ENCODE results near the gene NSF. TPM values are rescaled to one million over a fixed set of nuclear protein-coding genes. Genes with fewer than 3 reads are reported as not detected.

Gene NSF
- total and polyA plus RNA-seq, 2 donors (not counting 1 experiment from before 2014, with no cell fraction given) = 65.5 to 66.7 TPM

DNA sequence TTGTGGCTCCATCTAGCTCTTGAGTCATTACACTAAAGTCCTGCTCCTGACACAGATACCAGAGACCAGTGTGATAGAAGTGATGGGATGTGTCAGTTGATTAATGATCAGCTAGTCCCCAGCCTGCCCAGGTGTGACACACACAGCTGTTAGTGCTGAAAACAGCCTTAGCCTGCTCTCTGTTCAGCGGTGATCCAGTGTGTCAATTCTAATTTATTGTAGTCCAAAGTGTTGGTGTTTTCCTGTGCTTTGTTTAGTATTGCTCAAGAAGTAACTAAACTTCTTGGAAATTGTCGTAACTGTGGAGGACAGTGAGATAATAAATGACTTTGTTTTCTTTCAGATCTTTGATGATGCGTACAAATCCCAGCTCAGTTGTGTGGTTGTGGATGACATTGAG, 135.7 kb downstream of the NSF start:
- Histone ChIP-seq H3K27me3 (ENCODE audit: control insufficient read depth, insufficient read depth, low read length) (no peaks in the 10 kb centered on the region), H3K36me3 (ENCODE audit: control insufficient read depth, insufficient read depth, low read length) (no peaks in the 10 kb centered on the region), H3K9me3 (ENCODE audit: control insufficient read depth, insufficient read depth, low read depth, low read length) (no peaks in the 10 kb centered on the region), H3K4me1 (ENCODE audit: control insufficient read depth, extremely low read depth, insufficient read depth, low read length) (peaks cover 11% of the 10 kb centered on the region), H3K79me2 (ENCODE audit: control insufficient read depth, insufficient read depth, low read length) (no peaks in the 10 kb centered on the region), H4K20me1 (ENCODE audit: control insufficient read depth, extremely low read depth, insufficient read depth, low read length) (no peaks in the 10 kb centered on the region), H3K27ac (ENCODE audit: insufficient read depth, low read length) (no peak overlapping the region), H3K9ac (ENCODE audit: insufficient read depth, low read length) (no peak overlapping the region), H3K4me3 (replicated peaks in 1 of 4; ENCODE audit: control extremely low read depth in 1 of 4, insufficient read depth in 1 of 4, low read depth in 3 of 4, low read length in 4 of 4) (no peak overlapping the region), H3K4me2 (ENCODE audit: extremely low read depth, insufficient read depth, low read length) (no peak overlapping the region), H2AFZ (ENCODE audit: low read length) (no peak overlapping the region)
- TF ChIP-seq, protein P1, sequence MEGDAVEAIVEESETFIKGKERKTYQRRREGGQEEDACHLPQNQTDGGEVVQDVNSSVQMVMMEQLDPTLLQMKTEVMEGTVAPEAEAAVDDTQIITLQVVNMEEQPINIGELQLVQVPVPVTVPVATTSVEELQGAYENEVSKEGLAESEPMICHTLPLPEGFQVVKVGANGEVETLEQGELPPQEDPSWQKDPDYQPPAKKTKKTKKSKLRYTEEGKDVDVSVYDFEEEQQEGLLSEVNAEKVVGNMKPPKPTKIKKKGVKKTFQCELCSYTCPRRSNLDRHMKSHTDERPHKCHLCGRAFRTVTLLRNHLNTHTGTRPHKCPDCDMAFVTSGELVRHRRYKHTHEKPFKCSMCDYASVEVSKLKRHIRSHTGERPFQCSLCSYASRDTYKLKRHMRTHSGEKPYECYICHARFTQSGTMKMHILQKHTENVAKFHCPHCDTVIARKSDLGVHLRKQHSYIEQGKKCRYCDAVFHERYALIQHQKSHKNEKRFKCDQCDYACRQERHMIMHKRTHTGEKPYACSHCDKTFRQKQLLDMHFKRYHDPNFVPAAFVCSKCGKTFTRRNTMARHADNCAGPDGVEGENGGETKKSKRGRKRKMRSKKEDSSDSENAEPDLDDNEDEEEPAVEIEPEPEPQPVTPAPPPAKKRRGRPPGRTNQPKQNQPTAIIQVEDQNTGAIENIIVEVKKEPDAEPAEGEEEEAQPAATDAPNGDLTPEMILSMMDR (conservative IDR thresholded peaks at IDR 0.05 in 1 of 2, IDR thresholded peaks at IDR 0.05 in 1 of 2; ENCODE audit: low read depth in 1 of 2, low read length in 2 of 2) = no peak
- TF ChIP-seq EZH2 (IDR thresholded peaks at IDR 0.05; ENCODE audit: low read length, missing control alignments) = no peak
- peak; percentile 14 to 63 for DNase-seq (ENCODE audit: low read depth in 2 of 2)

DNA sequence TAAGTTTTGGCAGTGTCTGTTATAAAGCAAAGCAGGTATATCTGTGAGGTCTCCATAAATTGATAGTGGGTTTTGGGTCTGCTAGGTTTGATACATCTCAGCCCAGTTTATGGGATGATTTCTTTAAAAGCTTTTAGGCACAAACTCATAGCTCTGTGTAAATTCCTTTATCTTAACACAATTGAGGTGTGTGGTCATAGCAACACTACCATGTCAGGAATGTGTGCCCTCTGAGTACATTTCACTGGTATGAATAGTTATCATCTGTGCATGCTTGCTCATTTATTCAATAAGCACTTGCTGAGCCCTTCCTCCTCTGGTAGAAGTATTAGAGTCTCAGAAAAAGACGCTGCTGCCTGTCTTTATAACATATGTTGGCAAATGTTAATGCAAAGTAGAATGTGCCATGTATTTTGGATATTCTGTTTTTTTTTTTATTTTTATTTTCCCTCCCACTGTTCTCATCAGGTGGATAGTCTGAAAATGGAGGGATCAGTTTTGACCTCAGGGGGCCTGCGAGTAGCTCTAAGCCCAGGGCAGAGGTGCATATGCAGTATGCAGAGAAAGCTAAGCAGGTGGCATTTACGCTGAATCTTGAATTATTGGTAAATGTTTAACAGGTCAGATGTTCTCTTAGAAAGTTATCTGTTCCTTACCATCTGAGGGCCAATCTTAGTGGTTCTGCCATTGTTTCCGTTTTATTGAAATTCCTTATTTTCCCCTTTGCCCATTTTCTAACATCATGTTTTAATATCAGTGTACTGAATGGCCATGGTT, 137.3 kb downstream of the NSF start:
- Histone ChIP-seq H3K4me3 (replicated peaks in 1 of 4; ENCODE audit: control extremely low read depth in 1 of 4, insufficient read depth in 1 of 4, low read depth in 3 of 4, low read length in 4 of 4) (no peak overlapping the region), H3K4me2 (ENCODE audit: extremely low read depth, insufficient read depth, low read length) (no peak overlapping the region), H3K79me2 (ENCODE audit: control insufficient read depth, insufficient read depth, low read length) (no peaks in the 10 kb centered on the region), H3K27me3 (ENCODE audit: control insufficient read depth, insufficient read depth, low read length) (no peaks in the 10 kb centered on the region), H3K4me1 (ENCODE audit: control insufficient read depth, extremely low read depth, insufficient read depth, low read length) (peaks cover 12% of the 10 kb centered on the region), H3K36me3 (ENCODE audit: control insufficient read depth, insufficient read depth, low read length) (no peaks in the 10 kb centered on the region), H3K27ac (ENCODE audit: insufficient read depth, low read length) (peak overlapping the region; percentile 46), H3K9ac (ENCODE audit: insufficient read depth, low read length) (no peak overlapping the region), H4K20me1 (ENCODE audit: control insufficient read depth, extremely low read depth, insufficient read depth, low read length) (no peaks in the 10 kb centered on the region), H2AFZ (ENCODE audit: low read length) (no peak overlapping the region), H3K9me3 (ENCODE audit: control insufficient read depth, insufficient read depth, low read depth, low read length) (no peaks in the 10 kb centered on the region)
- DNase-seq (ENCODE audit: low read depth in 2 of 2) = peak; percentile 23 to 95
- no peak for TF ChIP-seq EZH2 (IDR thresholded peaks at IDR 0.05; ENCODE audit: low read length, missing control alignments)
- TF ChIP-seq, protein P1 (conservative IDR thresholded peaks at IDR 0.05 in 1 of 2, IDR thresholded peaks at IDR 0.05 in 1 of 2; ENCODE audit: low read depth in 1 of 2, low read length in 2 of 2) = no peak

DNA sequence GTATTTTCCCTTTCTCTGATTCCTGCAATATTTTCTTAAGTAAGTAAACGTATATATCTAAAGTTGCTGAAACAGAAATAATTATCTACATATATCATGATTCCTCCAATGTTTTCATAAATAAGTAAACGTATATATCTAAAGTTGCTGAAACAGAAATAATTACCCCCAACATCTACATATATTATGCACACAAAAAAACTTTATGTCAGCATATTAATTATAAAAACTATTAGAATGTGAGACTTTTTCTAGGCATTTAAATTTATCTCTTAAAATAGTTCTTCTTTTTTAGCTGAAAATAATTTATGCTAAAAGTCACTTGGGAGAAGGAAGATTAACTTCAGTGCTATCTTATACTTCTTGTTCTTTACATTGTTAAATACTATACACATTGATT, 139.6 kb downstream of the NSF start:
- TF ChIP-seq, protein P1 (conservative IDR thresholded peaks at IDR 0.05 in 1 of 2, IDR thresholded peaks at IDR 0.05 in 1 of 2; ENCODE audit: low read depth in 1 of 2, low read length in 2 of 2) = no peak
- TF ChIP-seq EZH2 (IDR thresholded peaks at IDR 0.05; ENCODE audit: low read length, missing control alignments) = no peak
- Histone ChIP-seq H4K20me1 (ENCODE audit: control insufficient read depth, extremely low read depth, insufficient read depth, low read length) (no peaks in the 10 kb centered on the region), H3K27ac (ENCODE audit: insufficient read depth, low read length) (no peak overlapping the region), H3K36me3 (ENCODE audit: control insufficient read depth, insufficient read depth, low read length) (no peaks in the 10 kb centered on the region), H3K79me2 (ENCODE audit: control insufficient read depth, insufficient read depth, low read length) (no peaks in the 10 kb centered on the region), H3K4me1 (ENCODE audit: control insufficient read depth, extremely low read depth, insufficient read depth, low read length) (peaks cover 21% of the 10 kb centered on the region), H3K4me2 (ENCODE audit: extremely low read depth, insufficient read depth, low read length) (no peak overlapping the region), H3K4me3 (replicated peaks in 1 of 4; ENCODE audit: control extremely low read depth in 1 of 4, insufficient read depth in 1 of 4, low read depth in 3 of 4, low read length in 4 of 4) (no peak overlapping the region), H3K9ac (ENCODE audit: insufficient read depth, low read length) (no peak overlapping the region), H3K27me3 (ENCODE audit: control insufficient read depth, insufficient read depth, low read length) (no peaks in the 10 kb centered on the region), H2AFZ (ENCODE audit: low read length) (no peak overlapping the region), H3K9me3 (ENCODE audit: control insufficient read depth, insufficient read depth, low read depth, low read length) (no peaks in the 10 kb centered on the region)
- DNase-seq (ENCODE audit: low read depth in 2 of 2) = no peak
